Smooth muscle cell (in vitro differentiated cells): Measurements from ENCODE around the gene RNF152. TPM values are rescaled to one million over a fixed set of nuclear protein-coding genes. Genes with fewer than 3 reads are reported as not detected.
A peak's percentile ranks its signal among the peaks of the same experiment; 100 is the strongest.

ENCODE experiments used
- DNase-seq: peaks from one replicate; lab custom pipeline; 2025; ENCODE audit not compliant: unreplicated experiment; lab: John Stamatoyannopoulos, UW
- H2AFZ ChIP-seq: fragments of 200-600 bp; sonication (generic); 2 replicates; pipeline ENCODE4 v1.6.0; 2016; ENCODE audit warnings: antibody characterized with exemption, low read depth, mild to moderate bottlenecking
- H3F3A ChIP-seq: fragments of 200-600 bp; sonication (generic); 2 replicates; pipeline ENCODE4 v1.6.0; 2017; ENCODE audit warnings: antibody characterized with exemption, low read depth
- H3K27ac ChIP-seq: fragments of 200-600 bp; sonication (generic); 2 replicates; pipeline ENCODE4 v1.5.1; 2016; ENCODE audit warnings: low read depth, mild to moderate bottlenecking
- H3K27me3 ChIP-seq: fragments of 200-600 bp; sonication (generic); 2 replicates; pipeline ENCODE4 v1.6.1; 2016; ENCODE audit warnings: low read depth, mild to moderate bottlenecking
- H3K36me3 ChIP-seq: fragments of 200-600 bp; sonication (generic); 2 replicates; pipeline ENCODE4 v1.5.1; 2016; ENCODE audit warnings: low read depth
- H3K4me1 ChIP-seq: fragments of 200-600 bp; sonication (generic); 2 replicates; pipeline ENCODE4 v1.5.1; 2016; ENCODE audit warnings: low read depth
- H3K4me2 ChIP-seq: fragments of 200-600 bp; sonication (generic); 2 replicates; pipeline ENCODE4 v1.6.0; 2016; ENCODE audit warnings: mild to moderate bottlenecking
- H3K4me3 ChIP-seq: fragments of 200-600 bp; sonication (generic); 2 replicates; pipeline ENCODE4 v1.5.1; 2016; ENCODE audit warnings: mild to moderate bottlenecking
- H3K79me2 ChIP-seq: fragments of 200-600 bp; sonication (generic); 2 replicates; pipeline ENCODE4 v1.6.0; 2016; ENCODE audit warnings: low read depth, mild to moderate bottlenecking
- H3K9ac ChIP-seq: fragments of 200-600 bp; sonication (generic); 2 replicates; pipeline ENCODE4 v1.6.0; 2016; ENCODE audit warnings: low read depth
- H3K9me3 ChIP-seq: fragments of 200-600 bp; sonication (generic); replicated peaks from 2 replicates; pipeline ENCODE4 v1.5.1; 2016; ENCODE audit warnings: low read depth
- H4K20me1 ChIP-seq: fragments of 200-600 bp; sonication (generic); 2 replicates; pipeline ENCODE4 v1.6.0; 2016; ENCODE audit warnings: low read depth
- WGBS: methylation state at CpG from one replicate; pipeline ENCODE4 v1.1.7; 2016; ENCODE audit warnings: low lambda C conversion rate; 5-methylcytosine and 5-hydroxymethylcytosine counted together
- polyA plus RNA-seq: library from polyadenylated mRNA; unstranded; fragments of >200 nt; fragmentation: Nextera tagmentation; extraction: Ambion mirVana; gene quantifications from 2 replicates; pipeline ENCODE4 v1.2.1, GENCODE V29; 2016
- total RNA-seq: library from RNA; depleted of rRNA; stranded (reverse); fragments of >200 nt; gene quantifications from 2 replicates; pipeline ENCODE4 v1.2.3, GENCODE V29; 2014
- TF ChIP-seq, protein P1 (sequence below): fragments of 200-600 bp; sonication (generic); IDR thresholded peaks from 2 replicates; pipeline ENCODE4 v1.5.1; 2017; ENCODE audit warnings: borderline replicate concordance, mild to moderate bottlenecking, antibody characterized with exemption; ENCODE audit not compliant: insufficient read depth, poor library complexity, severe bottlenecking

Gene RNF152
- total and polyA plus RNA-seq, 2 experiments from 2014 or later, result 10.6 to 56.6 TPM

DNA sequence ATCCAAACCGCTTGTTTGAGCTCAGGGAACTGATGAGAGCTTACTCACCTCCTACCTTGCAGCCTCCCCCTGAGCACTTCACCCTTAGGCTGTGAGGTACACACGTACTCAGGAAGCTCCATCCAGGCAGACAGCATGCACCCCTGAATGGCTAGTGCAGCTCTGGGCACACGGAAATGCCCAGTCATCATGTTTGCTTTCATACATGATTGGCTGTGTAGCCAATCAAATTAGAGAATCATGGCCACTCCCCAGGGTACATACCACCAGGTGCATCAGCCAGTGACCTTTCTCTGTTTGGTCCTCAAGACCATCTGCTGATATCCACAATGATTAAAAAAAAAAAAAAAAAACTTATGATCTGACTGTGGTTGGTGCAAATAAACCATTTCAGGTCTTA is 42.1 kb downstream of the RNF152 start:
- Histone ChIP-seq H3K79me2 (peaks cover 100% of the 10 kb centered on the region), H2AFZ (no peak overlapping the region), H3K4me1 (peaks cover 12% of the 10 kb centered on the region), H4K20me1 (peaks cover 100% of the 10 kb centered on the region), H3K4me2 (no peak overlapping the region), H3K27ac (no peak overlapping the region), H3K36me3 (no peaks in the 10 kb centered on the region), H3F3A (peaks cover 4% of the 10 kb centered on the region), H3K9ac (no peak overlapping the region), H3K4me3 (no peak overlapping the region), H3K9me3 (no peaks in the 10 kb centered on the region), H3K27me3 (no peaks in the 10 kb centered on the region)
- no peak for DNase-seq
- WGBS, result 93% methylated on average over 3 of the region's 3 CpGs
- TF ChIP-seq, protein P1, sequence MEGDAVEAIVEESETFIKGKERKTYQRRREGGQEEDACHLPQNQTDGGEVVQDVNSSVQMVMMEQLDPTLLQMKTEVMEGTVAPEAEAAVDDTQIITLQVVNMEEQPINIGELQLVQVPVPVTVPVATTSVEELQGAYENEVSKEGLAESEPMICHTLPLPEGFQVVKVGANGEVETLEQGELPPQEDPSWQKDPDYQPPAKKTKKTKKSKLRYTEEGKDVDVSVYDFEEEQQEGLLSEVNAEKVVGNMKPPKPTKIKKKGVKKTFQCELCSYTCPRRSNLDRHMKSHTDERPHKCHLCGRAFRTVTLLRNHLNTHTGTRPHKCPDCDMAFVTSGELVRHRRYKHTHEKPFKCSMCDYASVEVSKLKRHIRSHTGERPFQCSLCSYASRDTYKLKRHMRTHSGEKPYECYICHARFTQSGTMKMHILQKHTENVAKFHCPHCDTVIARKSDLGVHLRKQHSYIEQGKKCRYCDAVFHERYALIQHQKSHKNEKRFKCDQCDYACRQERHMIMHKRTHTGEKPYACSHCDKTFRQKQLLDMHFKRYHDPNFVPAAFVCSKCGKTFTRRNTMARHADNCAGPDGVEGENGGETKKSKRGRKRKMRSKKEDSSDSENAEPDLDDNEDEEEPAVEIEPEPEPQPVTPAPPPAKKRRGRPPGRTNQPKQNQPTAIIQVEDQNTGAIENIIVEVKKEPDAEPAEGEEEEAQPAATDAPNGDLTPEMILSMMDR, result no peak

DNA sequence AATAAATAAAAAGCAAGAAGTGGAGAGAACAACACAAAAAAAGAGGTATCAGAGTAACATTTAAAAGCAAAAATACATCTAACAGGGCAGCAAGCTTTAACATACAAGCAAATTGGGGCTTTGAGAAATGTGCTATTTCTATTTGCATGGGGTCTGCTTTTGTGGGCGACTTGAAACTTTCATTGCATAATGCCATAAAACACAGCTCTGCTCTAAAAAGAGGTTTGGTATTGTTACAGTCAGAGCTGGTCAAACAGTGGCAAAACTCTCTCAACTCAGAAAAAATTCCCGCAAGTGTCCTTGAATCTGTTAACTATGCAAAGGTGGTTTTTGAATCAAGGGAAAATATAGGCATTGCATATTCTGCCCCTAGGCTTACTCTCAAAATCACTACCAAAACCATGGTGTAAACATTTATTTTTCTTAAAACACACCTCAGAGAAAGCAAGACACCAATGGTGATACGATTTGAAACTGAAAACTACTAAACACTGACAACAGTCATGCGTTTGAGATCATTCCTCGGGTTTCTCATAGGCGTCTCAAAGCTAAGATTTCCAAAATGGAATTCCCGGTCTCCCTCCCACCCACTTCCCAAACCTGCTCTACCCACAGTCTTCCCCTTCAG is 45.5 kb downstream of the RNF152 start:
- peak overlapping the region; percentile 3 for H3K27ac ChIP-seq
- H3K4me3 ChIP-seq, result no peak overlapping the region
- H3K79me2 ChIP-seq, result peaks cover 100% of the 10 kb centered on the region
- H3K36me3 ChIP-seq, result no peaks in the 10 kb centered on the region
- no peak for DNase-seq
- no peak overlapping the region for H3K9ac ChIP-seq
- 78% methylated on average over 7 of the region's 7 CpGs for WGBS
- no peak overlapping the region for H3K4me2 ChIP-seq
- no peaks in the 10 kb centered on the region for H3K4me1 ChIP-seq
- H4K20me1 ChIP-seq, result peaks cover 100% of the 10 kb centered on the region
- TF ChIP-seq, protein P1, result no peak
- no peak overlapping the region for H2AFZ ChIP-seq
- H3K27me3 ChIP-seq, result no peaks in the 10 kb centered on the region
- H3K9me3 ChIP-seq, result no peaks in the 10 kb centered on the region
- H3F3A ChIP-seq, result peaks cover 4% of the 10 kb centered on the region

DNA sequence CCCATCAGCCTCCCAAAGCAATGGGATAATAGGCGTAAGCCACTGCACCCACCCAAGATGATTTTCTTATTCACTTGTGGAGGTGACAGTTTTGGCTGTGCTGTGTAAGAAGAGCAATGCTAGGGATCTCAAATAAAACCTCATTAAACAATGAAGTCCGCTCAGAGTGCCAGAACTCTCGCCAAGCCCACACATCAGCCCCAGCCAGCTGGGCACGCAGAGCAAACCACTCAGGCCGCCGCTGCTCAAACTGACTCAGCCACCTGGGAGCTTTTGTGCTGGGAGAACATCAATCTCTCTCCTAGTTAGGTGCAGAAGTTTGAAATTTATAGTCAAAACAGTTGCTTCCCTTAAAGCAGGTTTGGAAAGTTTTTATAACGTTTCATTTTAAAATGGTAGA is 47.6 kb downstream of the RNF152 start:
- Histone ChIP-seq H2AFZ (no peak overlapping the region), H4K20me1 (peaks cover 100% of the 10 kb centered on the region)

More for the DNA sequence above, 47.6 kb downstream of the RNF152 start:
- H3K36me3 ChIP-seq, result no peaks in the 10 kb centered on the region
- H3K4me1 ChIP-seq, result no peaks in the 10 kb centered on the region
- no peak overlapping the region for H3K27ac ChIP-seq
- no peaks in the 10 kb centered on the region for H3K9me3 ChIP-seq
- H3F3A ChIP-seq, result peaks cover 4% of the 10 kb centered on the region
- H3K27me3 ChIP-seq, result no peaks in the 10 kb centered on the region
- H3K4me2 ChIP-seq, result no peak overlapping the region
- no peak overlapping the region for H3K9ac ChIP-seq
- TF ChIP-seq, protein P1, result no peak
- WGBS, result 97% methylated on average over 7 of the region's 7 CpGs
- peaks cover 100% of the 10 kb centered on the region for H3K79me2 ChIP-seq
- no peak for DNase-seq
- no peak overlapping the region for H3K4me3 ChIP-seq
